ENCODE measurements around the gene BCAS4.

Gene BCAS4

GRCh38 chr20:50862546-50862945 is 67.7 kb downstream of the BCAS4 start:
- TF ChIP-seq CTCF (IDR thresholded peaks at IDR 0.05; ENCODE audit: control insufficient read depth, insufficient read depth, low read depth, low read length, missing control alignments), result no peak

GRCh38 chr20:50865114-50865513 is 70.3 kb downstream of the BCAS4 start:
- H3K4me3 ChIP-seq (ENCODE audit: control insufficient read depth, low read depth, low read length), result no peak overlapping the region
- DNase-seq (ENCODE audit: low read depth), result no peak
- TF ChIP-seq CTCF (IDR thresholded peaks at IDR 0.05; ENCODE audit: control insufficient read depth, insufficient read depth, low read depth, low read length, missing control alignments), result no peak

More at GRCh38 chr20:50862546-50862945, 67.7 kb downstream of the BCAS4 start:
- DNase-seq (ENCODE audit: low read depth), result no peak
- no peak overlapping the region for H3K4me3 ChIP-seq (ENCODE audit: control insufficient read depth, low read depth, low read length)

GRCh38 chr20:50865591-50865990 is 70.7 kb downstream of the BCAS4 start:
- no peak overlapping the region for H3K4me3 ChIP-seq (ENCODE audit: control insufficient read depth, low read depth, low read length)
- DNase-seq (ENCODE audit: low read depth), result no peak
- TF ChIP-seq CTCF (IDR thresholded peaks at IDR 0.05; ENCODE audit: control insufficient read depth, insufficient read depth, low read depth, low read length, missing control alignments), result no peak

GRCh38 chr20:50866036-50866685 is 71.3 kb downstream of the BCAS4 start:
- TF ChIP-seq CTCF (IDR thresholded peaks at IDR 0.05; ENCODE audit: control insufficient read depth, insufficient read depth, low read depth, low read length, missing control alignments), result no peak
- no peak overlapping the region for H3K4me3 ChIP-seq (ENCODE audit: control insufficient read depth, low read depth, low read length)
- DNase-seq (ENCODE audit: low read depth), result no peak

- TF ChIP-seq CTCF (IDR thresholded peaks at IDR 0.05; ENCODE audit: control insufficient read depth, insufficient read depth, low read depth, low read length, missing control alignments), result no peak
- H3K4me3 ChIP-seq (ENCODE audit: control insufficient read depth, low read depth, low read length), result no peak overlapping the region
- DNase-seq (ENCODE audit: low read depth), result no peak
These were observed 72.0 kb downstream of the BCAS4 start for GRCh38 chr20:50866831-50867230.

GRCh38 chr20:50867805-50868204 is 72.9 kb downstream of the BCAS4 start:
- no peak for DNase-seq (ENCODE audit: low read depth)
- no peak overlapping the region for H3K4me3 ChIP-seq (ENCODE audit: control insufficient read depth, low read depth, low read length)
- no peak for TF ChIP-seq CTCF (IDR thresholded peaks at IDR 0.05; ENCODE audit: control insufficient read depth, insufficient read depth, low read depth, low read length, missing control alignments)

Data from AG09309 (cell line).